GM12872 (cell line): ENCODE results near the gene MAS1.

Source experiments
- TF ChIP-seq, protein P1 (sequence below): IDR thresholded peaks from 3 replicates; pipeline ENCODE4 v1.5.1; 2011; ENCODE audit warnings: low read depth, mild to moderate bottlenecking, low read length, moderate library complexity; ENCODE audit not compliant: insufficient read depth

The MAS1 gene

DNA sequence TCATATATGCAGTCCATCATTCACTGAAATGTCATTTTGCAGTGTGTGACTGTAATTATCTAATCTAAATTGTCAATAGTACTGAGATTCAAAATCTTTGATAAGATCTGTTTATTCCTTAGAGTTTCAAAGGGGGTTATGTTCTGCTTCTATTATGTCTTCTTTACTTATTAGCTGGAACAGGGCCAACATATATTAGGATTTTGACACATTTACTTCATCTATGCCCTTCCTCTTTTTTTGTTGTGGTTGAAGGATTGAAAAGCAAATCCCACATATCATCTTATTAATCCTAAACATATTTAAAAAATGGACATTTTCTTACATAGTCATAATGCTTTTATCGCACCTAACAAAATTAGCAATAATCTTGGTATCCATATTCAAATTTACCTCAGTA lies 30.3 kb upstream of the MAS1 start:
- TF ChIP-seq, protein P1, sequence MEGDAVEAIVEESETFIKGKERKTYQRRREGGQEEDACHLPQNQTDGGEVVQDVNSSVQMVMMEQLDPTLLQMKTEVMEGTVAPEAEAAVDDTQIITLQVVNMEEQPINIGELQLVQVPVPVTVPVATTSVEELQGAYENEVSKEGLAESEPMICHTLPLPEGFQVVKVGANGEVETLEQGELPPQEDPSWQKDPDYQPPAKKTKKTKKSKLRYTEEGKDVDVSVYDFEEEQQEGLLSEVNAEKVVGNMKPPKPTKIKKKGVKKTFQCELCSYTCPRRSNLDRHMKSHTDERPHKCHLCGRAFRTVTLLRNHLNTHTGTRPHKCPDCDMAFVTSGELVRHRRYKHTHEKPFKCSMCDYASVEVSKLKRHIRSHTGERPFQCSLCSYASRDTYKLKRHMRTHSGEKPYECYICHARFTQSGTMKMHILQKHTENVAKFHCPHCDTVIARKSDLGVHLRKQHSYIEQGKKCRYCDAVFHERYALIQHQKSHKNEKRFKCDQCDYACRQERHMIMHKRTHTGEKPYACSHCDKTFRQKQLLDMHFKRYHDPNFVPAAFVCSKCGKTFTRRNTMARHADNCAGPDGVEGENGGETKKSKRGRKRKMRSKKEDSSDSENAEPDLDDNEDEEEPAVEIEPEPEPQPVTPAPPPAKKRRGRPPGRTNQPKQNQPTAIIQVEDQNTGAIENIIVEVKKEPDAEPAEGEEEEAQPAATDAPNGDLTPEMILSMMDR, result no peak

DNA sequence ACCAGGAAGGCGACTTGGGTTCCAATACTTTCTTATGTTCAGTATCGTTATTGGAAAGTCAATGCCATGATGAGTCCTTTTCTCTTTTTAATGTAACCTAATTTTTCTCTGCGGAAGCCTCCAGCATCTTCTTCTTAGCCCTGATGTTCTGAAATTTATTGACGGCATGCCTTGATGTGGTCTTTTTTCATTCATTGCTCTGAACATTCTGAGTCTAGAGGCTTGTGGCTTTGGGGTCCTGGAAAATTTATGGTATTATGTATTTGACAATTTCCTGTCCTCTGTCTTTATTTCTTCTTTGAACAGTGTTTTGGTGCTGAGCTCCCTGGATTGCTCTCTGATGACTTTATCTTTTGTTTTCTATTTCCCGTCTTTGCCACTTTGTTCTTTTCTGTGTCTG lies 28.7 kb upstream of the MAS1 start:
- TF ChIP-seq, protein P1, result no peak

DNA sequence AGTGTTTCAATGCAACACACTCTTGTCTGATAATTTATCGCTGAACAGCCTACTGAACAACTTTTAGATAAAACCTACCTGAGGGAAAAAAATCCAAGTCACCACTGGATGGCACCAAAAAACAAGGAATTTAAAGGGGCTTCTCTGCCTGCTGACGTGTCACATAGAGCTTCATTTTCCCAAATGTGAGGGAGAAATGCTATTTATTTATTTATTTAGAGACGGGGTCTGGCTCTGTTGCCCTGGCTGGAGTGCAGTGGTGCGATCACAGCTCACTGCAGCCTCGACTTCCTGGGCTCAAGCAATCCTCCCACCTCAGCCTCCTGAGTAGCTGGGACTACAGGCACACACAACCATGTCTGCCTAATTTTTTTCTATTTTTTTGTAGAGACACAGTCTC lies 27.4 kb upstream of the MAS1 start:
- TF ChIP-seq, protein P1, result peak; percentile 37; the same call in 1 of the 3 replicates

DNA sequence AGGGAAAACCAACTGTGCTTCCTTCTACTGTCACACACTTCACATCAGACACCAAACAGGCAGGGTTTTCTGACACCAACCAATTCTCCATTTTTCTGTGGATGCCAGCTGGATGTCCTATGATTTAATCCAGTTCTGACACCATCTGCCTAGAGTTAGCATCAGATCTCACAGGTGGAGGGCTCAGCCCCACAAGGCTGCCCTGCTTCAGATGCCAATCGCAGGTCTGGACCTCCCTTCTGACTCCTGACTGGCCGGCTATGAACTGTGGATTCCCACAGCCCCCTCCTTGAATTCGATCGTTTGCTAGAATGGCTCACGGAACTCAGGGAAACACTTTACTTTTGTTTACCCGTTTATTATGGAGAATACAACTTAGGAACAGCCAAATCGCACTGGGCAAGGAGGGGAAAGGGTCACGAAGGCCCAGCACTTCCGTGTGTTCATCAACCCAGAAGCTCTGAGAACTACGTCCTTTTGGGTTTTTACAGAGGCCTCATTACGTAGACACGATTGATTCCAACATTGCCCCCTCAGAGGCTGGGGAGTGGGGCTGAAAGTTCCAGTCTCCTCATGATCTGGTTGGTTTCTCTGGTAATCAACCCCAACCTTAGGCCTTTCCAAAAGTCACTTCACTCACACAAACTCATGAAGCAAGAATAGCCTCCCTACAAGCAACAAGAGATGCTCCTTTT lies 25.4 kb upstream of the MAS1 start:
- TF ChIP-seq, protein P1, result no peak

DNA sequence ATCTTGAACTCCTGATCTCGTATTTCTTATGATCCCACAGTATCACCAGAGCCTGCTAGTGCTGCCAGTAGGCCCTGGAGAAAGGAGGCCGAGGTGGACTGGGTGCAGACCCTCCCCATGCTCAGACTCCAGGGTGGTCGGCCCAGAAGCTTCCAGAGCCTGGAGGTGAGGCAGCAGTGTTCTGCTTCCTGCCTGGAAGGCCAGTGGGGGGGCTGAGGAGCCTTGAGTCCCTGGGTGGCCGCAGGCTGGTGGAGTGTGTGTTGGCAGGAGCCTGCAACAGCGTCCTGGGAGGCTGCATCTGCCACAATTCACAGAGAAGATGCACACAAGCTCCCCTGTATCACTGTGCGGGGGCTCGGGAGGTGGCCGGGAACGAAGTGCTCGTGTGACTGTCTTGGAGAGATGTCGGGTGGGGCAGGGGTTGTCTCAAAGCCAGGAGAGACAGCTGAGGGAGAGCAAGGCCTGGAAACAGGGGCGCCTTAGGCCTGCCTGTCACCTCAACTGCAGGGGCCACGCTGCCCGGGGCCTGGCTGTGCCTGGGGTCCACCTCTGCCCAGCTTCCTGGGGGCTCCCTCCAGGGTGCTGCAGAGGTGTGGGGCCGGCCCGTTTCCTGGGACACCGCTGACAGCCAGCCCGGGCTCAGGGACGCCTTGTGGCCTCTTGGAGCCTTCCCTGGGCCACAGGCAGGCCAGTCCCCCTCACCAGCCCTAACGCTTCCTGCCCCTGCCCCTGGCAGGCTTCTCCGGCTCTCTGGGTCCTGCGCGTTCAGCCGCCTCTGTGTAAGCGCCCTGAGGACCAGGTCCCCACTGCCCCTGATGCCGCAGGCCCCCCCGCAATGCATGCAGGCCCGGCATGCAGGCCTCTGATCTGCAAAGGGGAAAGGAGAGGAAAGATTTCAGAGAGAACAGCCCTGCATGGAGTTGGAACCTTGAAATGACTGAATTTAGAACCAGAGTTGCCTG lies 24.2 kb upstream of the MAS1 start:
- TF ChIP-seq, protein P1, result no peak

DNA sequence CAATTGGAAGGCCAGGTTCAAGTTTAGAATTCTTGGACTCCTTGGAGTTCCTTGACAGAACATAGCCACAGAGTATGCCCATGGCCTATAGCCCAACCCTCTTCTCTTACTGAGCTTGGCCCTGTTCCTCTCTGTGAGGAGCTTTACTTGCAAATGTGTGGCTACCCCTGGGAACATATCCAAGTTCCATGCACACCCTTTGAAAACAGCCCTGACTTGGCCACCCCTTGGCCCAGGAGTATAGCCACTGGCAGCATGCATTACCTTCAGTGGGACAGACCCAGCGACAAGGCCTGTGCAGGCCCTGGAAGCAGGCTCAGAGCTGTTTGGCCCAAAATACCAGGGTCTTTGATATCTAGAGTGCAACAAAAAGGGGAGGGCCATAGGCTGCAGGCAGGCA lies 19.5 kb upstream of the MAS1 start:
- TF ChIP-seq, protein P1, result no peak

DNA sequence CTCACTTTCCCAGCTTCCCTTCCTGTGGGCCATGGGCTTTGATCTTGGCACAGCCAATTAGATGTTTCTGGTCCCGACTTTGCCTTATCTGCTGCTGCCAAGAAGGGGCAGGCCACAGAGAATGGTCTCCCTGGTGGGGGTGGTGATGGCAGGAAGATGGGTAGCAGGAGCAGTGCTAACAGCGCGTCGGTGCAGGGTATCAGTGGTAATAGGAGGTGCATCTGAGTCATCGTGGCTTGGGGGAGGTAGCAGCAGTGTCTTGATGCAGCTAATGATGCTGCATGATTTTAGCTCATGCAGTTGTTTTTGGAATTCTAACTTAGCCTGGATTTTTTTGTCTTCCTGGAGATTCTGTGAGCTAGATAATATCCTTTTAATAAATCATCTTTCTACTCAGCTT lies 18.9 kb upstream of the MAS1 start:
- TF ChIP-seq, protein P1, result no peak
